Right ventricle myocardium inferior (tissue), 1 donor: ENCODE data around the gene RMI1. TPM values are rescaled to one million over a fixed set of nuclear protein-coding genes. Genes with fewer than 3 reads are reported as not detected.
A peak's percentile ranks its signal among the peaks of the same experiment; 100 is the strongest.
"Not testable (repeated sequence)": the region's sequence is repeated elsewhere in the genome, so short reads cannot be mapped to it uniquely, and the experiment has no call there.

Experiments
- ATAC-seq: fragments of 200-7000 bp; cut with Tn5 transposase; one replicate; pipeline ENCODE4 v1.9.1; 2020; ENCODE audit warnings: mild to moderate bottlenecking, moderate library complexity
- DNase-seq: peaks from one replicate; pipeline ENCODE4 v3.0.0; 2021; ENCODE audit errors: missing footprints
- intact Hi-C: fragments of 100-400 bp; cut with DNase I; formaldehyde crosslinking; loops from one replicate; pipeline ENCODE4 v1.11.0; 2022
- microRNA-seq: library from miRNA; unstranded; fragments of <30 nt; microRNA quantifications from one replicate; pipeline ENCODE4 v1.2.0, GENCODE V29; 2020
- total RNA-seq: library from RNA; stranded (reverse); fragmentation: NEBNext Ultra II Directional; extraction: Animal tissue kit (Norgen Biotek cat#: 25700); gene quantifications from one replicate; pipeline ENCODE4 v1.2.1, GENCODE V29; 2021
- donor health status: DM: no; HTN: yes; CAD: no; lungs with severe emphysema.

Gene RMI1
- total RNA-seq, 1 donor from 2014 or later = 7.3 TPM

GRCh38 chr9:83992901-83993300 lies 12.3 kb downstream of the RMI1 start:
- no peak for ATAC-seq
- no peak for DNase-seq

GRCh38 chr9:83996126-83996525 lies 15.5 kb downstream of the RMI1 start:
- DNase-seq = no peak
- intact Hi-C loops = no loop called here
- no peak for ATAC-seq

More at GRCh38 chr9:83992901-83993300, 12.3 kb downstream of the RMI1 start:
- intact Hi-C loops = no loop called here

GRCh38 chr9:83999141-83999918 lies 18.7 kb downstream of the RMI1 start:
- no peak for DNase-seq
- ATAC-seq = no peak
- intact Hi-C loops = no loop called here

- intact Hi-C loops = no loop called here
- DNase-seq (no peak), ATAC-seq (no peak)
These were observed 19.6 kb downstream of the RMI1 start for GRCh38 chr9:84000186-84000585.

- no peak for DNase-seq
- intact Hi-C loops = no loop called here
- ATAC-seq = no peak
These were observed 21.0 kb downstream of the RMI1 start for GRCh38 chr9:84001621-84002020.

GRCh38 chr9:84002344-84002743 lies 21.7 kb downstream of the RMI1 start:
- intact Hi-C loops = no loop called here
- DNase-seq = no peak
- no peak for ATAC-seq

- intact Hi-C loops = no loop called here
- DNase-seq (no peak), ATAC-seq (no peak)
These were observed 22.6 kb downstream of the RMI1 start for GRCh38 chr9:84003246-84003645.

- ATAC-seq (no peak), DNase-seq (no peak)
- intact Hi-C loops = no loop called here
These were observed 27.1 kb downstream of the RMI1 start for GRCh38 chr9:84007662-84008061.

- DNase-seq = no peak
- intact Hi-C loops = no loop called here
- ATAC-seq = no peak
These were observed 43.5 kb downstream of the RMI1 start for GRCh38 chr9:84024041-84024575.

GRCh38 chr9:84027201-84027600 lies 46.6 kb downstream of the RMI1 start:
- intact Hi-C loops = no loop called here
- no peak for ATAC-seq
- DNase-seq = no peak

- intact Hi-C loops = no loop called here
- DNase-seq (no peak), ATAC-seq (no peak)
These were observed 50.9 kb downstream of the RMI1 start for GRCh38 chr9:84031534-84031933.

- DNase-seq, intact Hi-C loops, ATAC-seq: not testable (repeated sequence)
These were observed 61.3 kb downstream of the RMI1 start for GRCh38 chr9:84041857-84042256.

GRCh38 chr9:84045481-84046097 lies 65.0 kb downstream of the RMI1 start:
- ATAC-seq = peak; percentile 26
- DNase-seq = no peak
- intact Hi-C loops = no loop called here

Small RNAs within 50 kb of the gene (microRNA-seq; reads per million reads assigned to microRNA genes)
- gene MIR7-1 = 18.4 reads per million, percentile 31 among the genes with 10 or more reads in this experiment

Other genes with a start within 250 kb of the RMI1 start
- 26.4 TPM for gene GKAP1, start 163.0 kb upstream of the RMI1 start, total RNA-seq
- gene KIF27, start 59.4 kb upstream of the RMI1 start, total RNA-seq = 3.4 TPM
- gene HNRNPK, start 590 bp upstream of the RMI1 start, total RNA-seq = 277 TPM